B cell (primary cell): ENCODE data around the gene DBF4B. TPM values are rescaled to one million over a fixed set of nuclear protein-coding genes. Genes with fewer than 3 reads are reported as not detected.

ENCODE experiments used
- ATAC-seq: fragments of 200-7000 bp; cut with Tn5 transposase; one replicate; pipeline ENCODE4 v1.10.0; 2021; ENCODE audit warnings: low read depth, mild to moderate bottlenecking, moderate number of reproducible peaks, moderate library complexity
- CTCF ChIA-PET: fragments of 350-600 bp; sonication (Branson Sonifier 250); formaldehyde crosslinking; loops from one replicate; lab custom pipeline; 2021; ENCODE audit warnings: antibody characterized with exemption, inconsistent platforms; lab: Charles Lee
- POLR2A ChIA-PET: fragments of 350-600 bp; sonication (Branson Sonifier 250); formaldehyde crosslinking; loops from one replicate; lab custom pipeline; 2021; ENCODE audit warnings: antibody characterized with exemption; lab: Charles Lee
- DNase-seq: peaks from one replicate; pipeline ENCODE4 v3.0.0; 2013
- H2AFZ ChIP-seq: 2 replicates; pipeline ENCODE4 v1.6.1; 2012; ENCODE audit warnings: mild to moderate bottlenecking, low read depth, low read length; ENCODE audit not compliant: insufficient read depth, poor library complexity, severe bottlenecking
- H3K27ac ChIP-seq, 2 donors: 1 replicate in 1 of 2; 2 replicates in 1 of 2; pipeline ENCODE4 v1.5.1; 2012 to 2013; ENCODE audit warnings: low read length in 2 of 2, mild to moderate bottlenecking in 2 of 2, moderate library complexity in 1 of 2
- H3K27me3 ChIP-seq, 4 experiments: fragments of 200-600 bp in 1 of 4; sonication (generic) in 1 of 4; replicated peaks in 1 of 4; 1 replicate in 2 of 4; 2 replicates in 2 of 4; pipeline versions ENCODE4 v1.6.1 to v1.7.0; 2013 to 2016; ENCODE audit warnings: low read length in 3 of 4, mild to moderate bottlenecking in 2 of 4, mixed read lengths in 1 of 4, moderate library complexity in 1 of 4; ENCODE audit not compliant: insufficient read depth in 4 of 4, control insufficient read depth in 3 of 4; ENCODE audit errors: control extremely low read depth in 1 of 4
- H3K36me3 ChIP-seq, 2 experiments: replicated peaks in 1 of 2; 1 replicate in 1 of 2; 2 replicates in 1 of 2; pipeline versions ENCODE4 v1.6.1 to v1.7.1; 2013; ENCODE audit warnings: low read length in 1 of 2; ENCODE audit not compliant: insufficient read depth in 2 of 2, control insufficient read depth in 1 of 2; ENCODE audit errors: control extremely low read depth in 1 of 2, extremely low read depth in 1 of 2
- H3K4me1 ChIP-seq, 2 donors: fragments of 200-600 bp in 1 of 2; sonication (generic) in 1 of 2; 1 replicate in 1 of 2; 2 replicates in 1 of 2; pipeline versions ENCODE4 v1.5.1 to v1.6.1; 2013 to 2017; ENCODE audit warnings: low read length in 2 of 2; ENCODE audit not compliant: control insufficient read depth in 2 of 2, insufficient read depth in 2 of 2
- H3K4me2 ChIP-seq: replicated peaks from 2 replicates; pipeline ENCODE3; 2012; ENCODE audit warnings: mild to moderate bottlenecking, low read depth, low read length; ENCODE audit not compliant: poor library complexity, severe bottlenecking
- H3K4me3 ChIP-seq, 5 experiments: fragments of 200-600 bp in 1 of 5; sonication (generic) in 1 of 5; 1 replicate in 3 of 5; 2 replicates in 2 of 5; pipeline versions ENCODE4 v1.5.1 to v1.7.0; 2011 to 2016; ENCODE audit warnings: low read length in 4 of 5, mild to moderate bottlenecking in 4 of 5, low read depth in 2 of 5, control low read depth in 1 of 5, moderate library complexity in 1 of 5; ENCODE audit not compliant: insufficient read depth in 1 of 5; ENCODE audit errors: control extremely low read depth in 1 of 5, extremely low read depth in 1 of 5
- H3K79me2 ChIP-seq: fragments of 200-600 bp; sonication (generic); one replicate; pipeline ENCODE4 v1.6.0; 2016; ENCODE audit warnings: low read length; ENCODE audit not compliant: control insufficient read depth, insufficient read depth
- H3K9ac ChIP-seq: fragments of 200-600 bp; sonication (generic); 2 replicates; pipeline ENCODE4 v1.6.1; 2017; ENCODE audit warnings: mild to moderate bottlenecking, low read length, moderate library complexity
- H3K9me3 ChIP-seq, 3 donors: one replicate each; pipeline versions ENCODE4 v1.6.1 to v1.7.1; 2013; ENCODE audit warnings: low read length in 2 of 3; ENCODE audit not compliant: control insufficient read depth in 2 of 3, insufficient read depth in 1 of 3; ENCODE audit errors: control extremely low read depth in 1 of 3
- H4K20me1 ChIP-seq: 2 replicates; pipeline ENCODE4 v1.6.0; 2012; ENCODE audit warnings: mild to moderate bottlenecking, low read length; ENCODE audit not compliant: insufficient read depth, control insufficient read depth, poor library complexity, severe bottlenecking
- H3K27ac Mint-ChIP-seq: one replicate; pipeline ENCODE4 v1.8.0; 2021; ENCODE audit warnings: mixed read lengths
- H3K27me3 Mint-ChIP-seq: one replicate; pipeline ENCODE4 v1.8.0; 2021; ENCODE audit warnings: mixed read lengths
- H3K4me1 Mint-ChIP-seq: one replicate; pipeline ENCODE4 v1.8.0; 2021; ENCODE audit warnings: mixed read lengths
- H3K4me3 Mint-ChIP-seq: one replicate; pipeline ENCODE4 v1.8.0; 2021; ENCODE audit warnings: mixed read lengths
- H3K9me3 Mint-ChIP-seq: one replicate; pipeline ENCODE4 v1.8.0; 2022; ENCODE audit warnings: mixed read lengths; ENCODE audit not compliant: insufficient read depth
- CTCF ChIP-seq: fragments of 200-600 bp; IDR thresholded peaks from one replicate; pipeline ENCODE4 v1.8.0; 2022; ENCODE audit warnings: antibody characterized with exemption, mild to moderate bottlenecking
- EZH2 ChIP-seq: IDR thresholded peaks from 2 replicates; pipeline ENCODE4 v1.6.1; 2012; ENCODE audit warnings: borderline replicate concordance, low read depth, mild to moderate bottlenecking, moderate library complexity, low read length; ENCODE audit not compliant: insufficient read depth, poor library complexity, severe bottlenecking
- WGBS: methylation state at CpG from one replicate; pipeline ENCODE4 v1.1.5; 2013; ENCODE audit warnings: missing lambda C conversion rate; ENCODE audit not compliant: insufficient coverage; 5-methylcytosine and 5-hydroxymethylcytosine counted together
- intact Hi-C: fragments of 100-400 bp; cut with micrococcal nuclease; formaldehyde crosslinking; loops from one replicate; pipeline ENCODE4 v1.10.0; 2022
- polyA plus RNA-seq: library from polyadenylated mRNA; depleted of rRNA; stranded (reverse); fragments of >200 nt; gene quantifications from 2 replicates; pipeline ENCODE4 v1.2.3, GENCODE V29; 2012
- total RNA-seq, 2 donors: library from RNA; stranded (reverse); fragments of 120-200 nt in 1 of 2; gene quantifications; 1 replicate in 1 of 2; 2 replicates in 1 of 2; pipeline versions ENCODE4 v1.2.3 to v1.2.4, GENCODE V29; 2013 to 2022

DBF4B gene
- total and polyA plus RNA-seq, 2 donors (not counting 1 experiment from before 2014, with no cell fraction given), result 10.9 to 15.9 TPM

GRCh38 chr17:44770166-44770925 lies 61.9 kb downstream of the DBF4B start:
- Mint-ChIP-seq H3K9me3 (no peaks in the 10 kb centered on the region), H3K27me3 (peaks cover 7% of the 10 kb centered on the region), H3K4me1 (peaks cover 6% of the 10 kb centered on the region), H3K27ac (no peak overlapping the region), H3K4me3 (no peak overlapping the region)
- Histone ChIP-seq H3K36me3 (no peaks in the 10 kb centered on the region), H4K20me1 (no peaks in the 10 kb centered on the region), H3K27ac (no peak overlapping the region), H3K4me2 (no peak overlapping the region), H3K9ac (no peak overlapping the region), H3K9me3 (no peaks in the 10 kb centered on the region), H3K79me2 (no peaks in the 10 kb centered on the region), H3K27me3 (peaks cover 0 to 12% (median 0%) of the 10 kb centered on the region in 4 experiments), H3K4me1 (peaks cover 0 to 15% of the 10 kb centered on the region in 2 donors), H2AFZ (no peak overlapping the region), H3K4me3 (no peak overlapping the region)
- ChIA-PET POLR2A (no interaction called here), CTCF (interaction anchor here (0.6 to 11.1 kb wide), 3 partner anchors 95 to 882 kb away, joined by 3 to 208 read pairs (median 6); no protein-coding TSS in a partner anchor)
- no peak for TF ChIP-seq CTCF
- TF ChIP-seq EZH2, result no peak
- WGBS, result 38% methylated on average over 4 of the region's 11 CpGs
- DNase-seq, result no peak
- intact Hi-C loops, result no loop called here
- no peak for ATAC-seq
